H1 (cell line): ENCODE measurements around the gene MARCHF2.

ENCODE experiments used
- BACH1 ChIP-seq: IDR thresholded peaks from 2 replicates; pipeline ENCODE4 v1.6.1; 2012; ENCODE audit warnings: low read length, improper control_type of control experiment
- BRCA1 ChIP-seq: IDR thresholded peaks from 2 replicates; pipeline ENCODE4 v1.6.1; 2012; ENCODE audit warnings: low read depth, low read length, improper control_type of control experiment
- CEBPB ChIP-seq: IDR thresholded peaks from 2 replicates; pipeline ENCODE4 v1.6.1; 2012; ENCODE audit warnings: low read depth, low read length
- EZH2 ChIP-seq: fragments of 200-600 bp; sonication (generic); IDR thresholded peaks from 2 replicates; pipeline ENCODE4 v1.7.1; 2012; ENCODE audit warnings: low read depth, mild to moderate bottlenecking, moderate library complexity, low read length, inconsistent platforms; ENCODE audit not compliant: severe bottlenecking
- GABPA ChIP-seq: IDR thresholded peaks from 2 replicates; pipeline ENCODE4 v1.6.1; 2011; ENCODE audit warnings: mild to moderate bottlenecking, low read length, moderate library complexity, borderline replicate concordance; ENCODE audit not compliant: insufficient read depth
- PHF8 ChIP-seq: fragments of 200-600 bp; sonication (generic); conservative IDR thresholded peaks from 2 replicates; pipeline ENCODE4 v1.7.1; 2012; ENCODE audit warnings: low read depth, mild to moderate bottlenecking, inconsistent platforms, low read length, moderate library complexity
- POLR2A ChIP-seq, 2 experiments: IDR thresholded peaks; 1 replicate in 1 of 2; 2 replicates in 1 of 2; pipeline ENCODE4 v1.6.1; 2011; ENCODE audit warnings: low read depth in 2 of 2, low read length in 2 of 2, mild to moderate bottlenecking in 2 of 2; ENCODE audit errors: control extremely low read depth in 1 of 2
- SP2 ChIP-seq: IDR thresholded peaks from 2 replicates; pipeline ENCODE4 v1.6.1; 2012; ENCODE audit warnings: mild to moderate bottlenecking, low read length, inconsistent platforms
- SUZ12 ChIP-seq: fragments of 200-600 bp; sonication (generic); IDR thresholded peaks from 2 replicates; pipeline ENCODE4 v1.6.1; 2012; ENCODE audit warnings: mild to moderate bottlenecking, inconsistent platforms, low read length, moderate library complexity, mixed read lengths
- TCF12 ChIP-seq: IDR thresholded peaks from 2 replicates; pipeline ENCODE4 v1.6.1; 2011; ENCODE audit warnings: low read depth, mild to moderate bottlenecking, low read length
- TF ChIP-seq, protein P1 (sequence below), 3 experiments: IDR thresholded peaks; 1 replicate in 2 of 3; 2 replicates in 1 of 3; pipeline versions ENCODE4 v1.5.1 to v1.6.1; 2011; ENCODE audit warnings: low read length in 3 of 3, mild to moderate bottlenecking in 3 of 3, inconsistent platforms in 2 of 3, low read depth in 1 of 3, moderate library complexity in 1 of 3; ENCODE audit not compliant: insufficient read depth in 1 of 3; ENCODE audit errors: control extremely low read depth in 1 of 3
- TF ChIP-seq, protein P2 (sequence below): IDR thresholded peaks from 2 replicates; pipeline ENCODE4 v1.6.1; 2012; ENCODE audit warnings: low read length, inconsistent platforms

DNA sequence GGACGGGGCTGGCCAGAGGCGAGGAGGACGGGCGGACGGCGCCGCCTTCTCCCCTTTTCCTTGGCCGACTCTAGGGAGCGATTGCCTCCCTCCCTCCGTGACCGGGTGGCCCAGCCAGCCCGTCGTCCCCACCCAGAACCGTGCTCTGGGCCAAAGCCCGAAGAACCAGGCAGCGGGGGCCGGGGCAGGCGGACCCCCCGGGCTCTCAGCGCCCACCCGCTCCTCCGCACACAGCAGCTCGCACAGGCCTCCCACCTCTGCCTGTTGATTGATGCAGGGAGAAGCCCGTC lies 9.3 kb upstream of the MARCHF2 start:
- TF ChIP-seq, protein P1, sequence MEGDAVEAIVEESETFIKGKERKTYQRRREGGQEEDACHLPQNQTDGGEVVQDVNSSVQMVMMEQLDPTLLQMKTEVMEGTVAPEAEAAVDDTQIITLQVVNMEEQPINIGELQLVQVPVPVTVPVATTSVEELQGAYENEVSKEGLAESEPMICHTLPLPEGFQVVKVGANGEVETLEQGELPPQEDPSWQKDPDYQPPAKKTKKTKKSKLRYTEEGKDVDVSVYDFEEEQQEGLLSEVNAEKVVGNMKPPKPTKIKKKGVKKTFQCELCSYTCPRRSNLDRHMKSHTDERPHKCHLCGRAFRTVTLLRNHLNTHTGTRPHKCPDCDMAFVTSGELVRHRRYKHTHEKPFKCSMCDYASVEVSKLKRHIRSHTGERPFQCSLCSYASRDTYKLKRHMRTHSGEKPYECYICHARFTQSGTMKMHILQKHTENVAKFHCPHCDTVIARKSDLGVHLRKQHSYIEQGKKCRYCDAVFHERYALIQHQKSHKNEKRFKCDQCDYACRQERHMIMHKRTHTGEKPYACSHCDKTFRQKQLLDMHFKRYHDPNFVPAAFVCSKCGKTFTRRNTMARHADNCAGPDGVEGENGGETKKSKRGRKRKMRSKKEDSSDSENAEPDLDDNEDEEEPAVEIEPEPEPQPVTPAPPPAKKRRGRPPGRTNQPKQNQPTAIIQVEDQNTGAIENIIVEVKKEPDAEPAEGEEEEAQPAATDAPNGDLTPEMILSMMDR (IDR thresholded peaks at IDR 0.05; ENCODE audit: control extremely low read depth in 1 of 3, insufficient read depth in 1 of 3, low read depth in 1 of 3, low read length in 3 of 3): no peak
- TF ChIP-seq POLR2A (IDR thresholded peaks at IDR 0.05; ENCODE audit: control extremely low read depth in 1 of 2, low read depth in 2 of 2, low read length in 2 of 2) (no peak), CEBPB (no peak), BACH1 (no peak), TCF12 (no peak), EZH2 (no peak), BRCA1 (no peak), SP2 (no peak), GABPA (no peak), SUZ12 (no peak), PHF8 (no peak)
- TF ChIP-seq, protein P2, sequence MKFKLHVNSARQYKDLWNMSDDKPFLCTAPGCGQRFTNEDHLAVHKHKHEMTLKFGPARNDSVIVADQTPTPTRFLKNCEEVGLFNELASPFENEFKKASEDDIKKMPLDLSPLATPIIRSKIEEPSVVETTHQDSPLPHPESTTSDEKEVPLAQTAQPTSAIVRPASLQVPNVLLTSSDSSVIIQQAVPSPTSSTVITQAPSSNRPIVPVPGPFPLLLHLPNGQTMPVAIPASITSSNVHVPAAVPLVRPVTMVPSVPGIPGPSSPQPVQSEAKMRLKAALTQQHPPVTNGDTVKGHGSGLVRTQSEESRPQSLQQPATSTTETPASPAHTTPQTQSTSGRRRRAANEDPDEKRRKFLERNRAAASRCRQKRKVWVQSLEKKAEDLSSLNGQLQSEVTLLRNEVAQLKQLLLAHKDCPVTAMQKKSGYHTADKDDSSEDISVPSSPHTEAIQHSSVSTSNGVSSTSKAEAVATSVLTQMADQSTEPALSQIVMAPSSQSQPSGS: no peak
